CD4-positive, alpha-beta T cell treated with Interleukin-15 for 1 hour (primary cell): ENCODE data around the gene MMP15.
"Not testable (repeated sequence)": the region's sequence is repeated elsewhere in the genome, so short reads cannot be mapped to it uniquely, and the experiment has no call there.

ENCODE experiments used
- DNase-seq: peaks from one replicate; pipeline ENCODE4 v3.0.0-alpha.2; 2020

MMP15 gene

GRCh38 chr16:58025351-58026138 lies at the start of gene MMP15:
MMP15 (plus strand) TSS chr16:58025754; CDS start chr16:58026351, 597 bp downstream.
- DNase-seq = peak; percentile 43

GRCh38 chr16:57976331-57976796 lies 49.2 kb upstream of the MMP15 start:
- DNase-seq = no peak

- DNase-seq = no peak
These were observed 48.0 kb upstream of the MMP15 start for GRCh38 chr16:57977418-57978069.

GRCh38 chr16:57978070-57978465 lies 47.5 kb upstream of the MMP15 start:
- not testable (repeated sequence) for DNase-seq

- DNase-seq = no peak
These were observed 46.5 kb upstream of the MMP15 start for GRCh38 chr16:57979006-57979585.

GRCh38 chr16:57981636-57982035 lies 43.9 kb upstream of the MMP15 start:
- DNase-seq = no peak

- DNase-seq = no peak
These were observed 43.2 kb upstream of the MMP15 start for GRCh38 chr16:57982385-57982784.

GRCh38 chr16:57984443-57985203 lies 40.9 kb upstream of the MMP15 start:
- DNase-seq = peak; percentile 95

- DNase-seq = no peak
These were observed 40.1 kb upstream of the MMP15 start for GRCh38 chr16:57985204-57986181.

- no peak for DNase-seq
These were observed 39.4 kb upstream of the MMP15 start for GRCh38 chr16:57986196-57986595.

GRCh38 chr16:57987441-57988177 lies 37.9 kb upstream of the MMP15 start:
- no peak for DNase-seq

- no peak for DNase-seq
These were observed 36.6 kb upstream of the MMP15 start for GRCh38 chr16:57988929-57989328.

- no peak for DNase-seq
These were observed 33.9 kb upstream of the MMP15 start for GRCh38 chr16:57991551-57992059.

GRCh38 chr16:57992084-57992483 lies 33.5 kb upstream of the MMP15 start:
- DNase-seq = no peak

GRCh38 chr16:57993438-57993837 lies 32.1 kb upstream of the MMP15 start:
- no peak for DNase-seq

GRCh38 chr16:57993897-57994296 lies 31.7 kb upstream of the MMP15 start:
- DNase-seq = no peak

- no peak for DNase-seq
These were observed 31.2 kb upstream of the MMP15 start for GRCh38 chr16:57994361-57994760.

GRCh38 chr16:57994778-57995177 lies 30.8 kb upstream of the MMP15 start:
- peak; percentile 65 for DNase-seq

- no peak for DNase-seq
These were observed 29.7 kb upstream of the MMP15 start for GRCh38 chr16:57995721-57996405.
